ENCODE data around the gene PPFIA3.

GRCh38 chr19:49116544-49116943 is 2.8 kb upstream of the PPFIA3 start:
- no peak for TF ChIP-seq CTCF (conservative IDR thresholded peaks at IDR 0.05 in 1 of 2, IDR thresholded peaks at IDR 0.05 in 1 of 2; ENCODE audit: low read depth in 1 of 2, low read length in 2 of 2)
- TF ChIP-seq EZH2 (IDR thresholded peaks at IDR 0.05; ENCODE audit: low read length, missing control alignments) = no peak

All from fibroblast of lung (primary cell).